ENCODE data around the gene LMNA.
"Not testable (repeated sequence)": the region's sequence is repeated elsewhere in the genome, so short reads cannot be mapped to it uniquely, and the experiment has no call there.

LMNA gene

GRCh38 chr1:156114101-156114918, at the start of gene LMNA:
LMNA (plus strand) TSS chr1:156114711; CDS start chr1:156114919, 208 bp downstream.
- DNase-seq (ENCODE audit: low spot score): peak; percentile 84

- no peak for DNase-seq (ENCODE audit: low spot score)
Observed at GRCh38 chr1:156065212-156065611, 49.3 kb upstream of the LMNA start.

GRCh38 chr1:156065871-156066270, 48.6 kb upstream of the LMNA start:
- DNase-seq (ENCODE audit: low spot score): no peak

- no peak for DNase-seq (ENCODE audit: low spot score)
Observed at GRCh38 chr1:156067262-156067661, 47.2 kb upstream of the LMNA start.

- DNase-seq (ENCODE audit: low spot score): no peak
Observed at GRCh38 chr1:156069490-156070455, 44.7 kb upstream of the LMNA start.

GRCh38 chr1:156070548-156070947, 44.0 kb upstream of the LMNA start:
- no peak for DNase-seq (ENCODE audit: low spot score)

- DNase-seq (ENCODE audit: low spot score): not testable (repeated sequence)
Observed at GRCh38 chr1:156071332-156071816, 43.1 kb upstream of the LMNA start.

- DNase-seq (ENCODE audit: low spot score): no peak
Observed at GRCh38 chr1:156072251-156072650, 42.3 kb upstream of the LMNA start.

- no peak for DNase-seq (ENCODE audit: low spot score)
Observed at GRCh38 chr1:156073110-156073687, 41.3 kb upstream of the LMNA start.

- DNase-seq (ENCODE audit: low spot score): peak; percentile 89
Observed at GRCh38 chr1:156073740-156074139, 40.8 kb upstream of the LMNA start.

- no peak for DNase-seq (ENCODE audit: low spot score)
Observed at GRCh38 chr1:156074661-156075060, 39.9 kb upstream of the LMNA start.

GRCh38 chr1:156075162-156075561, 39.3 kb upstream of the LMNA start:
- DNase-seq (ENCODE audit: low spot score): no peak

- DNase-seq (ENCODE audit: low spot score): no peak
Observed at GRCh38 chr1:156075775-156076204, 38.7 kb upstream of the LMNA start.

- peak; percentile 41 for DNase-seq (ENCODE audit: low spot score)
Observed at GRCh38 chr1:156076609-156077429, 37.7 kb upstream of the LMNA start.

- DNase-seq (ENCODE audit: low spot score): no peak
Observed at GRCh38 chr1:156077430-156077760, 37.1 kb upstream of the LMNA start.

- no peak for DNase-seq (ENCODE audit: low spot score)
Observed at GRCh38 chr1:156078728-156079127, 35.8 kb upstream of the LMNA start.

- DNase-seq (ENCODE audit: low spot score): no peak
Observed at GRCh38 chr1:156079762-156080161, 34.7 kb upstream of the LMNA start.

GRCh38 chr1:156080241-156080862, 34.2 kb upstream of the LMNA start:
- no peak for DNase-seq (ENCODE audit: low spot score)

- no peak for DNase-seq (ENCODE audit: low spot score)
Observed at GRCh38 chr1:156080863-156081179, 33.7 kb upstream of the LMNA start.

GRCh38 chr1:156081180-156081916, 33.2 kb upstream of the LMNA start:
- no peak for DNase-seq (ENCODE audit: low spot score)

All from iPS-NIHi11 (cell line).